Measurements from ENCODE around the gene SETD6. TPM values are rescaled to one million over a fixed set of nuclear protein-coding genes. Genes with fewer than 3 reads are reported as not detected.
"Not testable (repeated sequence)": the region's sequence is repeated elsewhere in the genome, so short reads cannot be mapped to it uniquely, and the experiment has no call there.

The SETD6 gene
- total RNA-seq, 3 donors from 2014 or later (not counting 1 experiment from before 2014, with no cell fraction given), result 20.3 to 34.5 (median 21.3) TPM

- no peak for TF ChIP-seq CTCF (IDR thresholded peaks at IDR 0.05)
- H3K36me3 ChIP-seq (ENCODE audit: control insufficient read depth, insufficient read depth, low read length), result no peaks in the 10 kb centered on the region
- no peaks in the 10 kb centered on the region for H3K27me3 ChIP-seq (ENCODE audit: control insufficient read depth, insufficient read depth, low read length)
- Mint-ChIP-seq H3K36me3 (no peaks in the 10 kb centered on the region), H3K27me3 (ENCODE audit: low read depth in 2 of 2) (peaks cover 0 to 8% of the 10 kb centered on the region in 2 donors), H3K27ac (no peak overlapping the region), H3K4me1 (no peaks in the 10 kb centered on the region), H3K9me3 (no peaks in the 10 kb centered on the region), H3K4me3 (no peak overlapping the region)
- no peaks in the 10 kb centered on the region for H3K9me3 ChIP-seq (ENCODE audit: control insufficient read depth, insufficient read depth, low read length)
- 97% methylated on average over 4 of the region's 4 CpGs for WGBS (ENCODE audit: insufficient coverage)
- no peak overlapping the region for H3K27ac ChIP-seq (ENCODE audit: low read length)
- no peak overlapping the region for H3K4me3 ChIP-seq (ENCODE audit: low read length)
- H3K4me1 ChIP-seq (ENCODE audit: control insufficient read depth, insufficient read depth, low read length), result peaks cover 10% of the 10 kb centered on the region
- ATAC-seq (no peak), DNase-seq (no peak)
- intact Hi-C loops (cut with micrococcal nuclease), result no loop called here
Measured at GRCh38 chr16:58490065-58490464, 25.3 kb upstream of the SETD6 start.

- H3K9me3 ChIP-seq (ENCODE audit: control insufficient read depth, insufficient read depth, low read length); H3K27ac ChIP-seq (ENCODE audit: low read length); H3K4me3 Mint-ChIP-seq; H3K9me3 Mint-ChIP-seq; DNase-seq; intact Hi-C loops (cut with micrococcal nuclease); H3K36me3 Mint-ChIP-seq; H3K27me3 Mint-ChIP-seq (ENCODE audit: low read depth in 2 of 2); H3K27me3 ChIP-seq (ENCODE audit: control insufficient read depth, insufficient read depth, low read length); H3K36me3 ChIP-seq (ENCODE audit: control insufficient read depth, insufficient read depth, low read length); H3K4me1 Mint-ChIP-seq; H3K4me3 ChIP-seq (ENCODE audit: low read length); ATAC-seq; H3K27ac Mint-ChIP-seq: not testable (repeated sequence)
- peaks cover 14% of the 10 kb centered on the region for H3K4me1 ChIP-seq (ENCODE audit: control insufficient read depth, insufficient read depth, low read length)
- WGBS (ENCODE audit: insufficient coverage), result 89% methylated on average over 8 of the region's 8 CpGs
Measured at GRCh38 chr16:58490539-58490938, 24.8 kb upstream of the SETD6 start.

GRCh38 chr16:58492066-58492465, 23.3 kb upstream of the SETD6 start:
- ATAC-seq (no peak), DNase-seq (no peak)
- Mint-ChIP-seq H3K36me3 (no peaks in the 10 kb centered on the region), H3K4me3 (no peak overlapping the region), H3K9me3 (no peaks in the 10 kb centered on the region), H3K27ac (no peak overlapping the region), H3K4me1 (no peaks in the 10 kb centered on the region), H3K27me3 (ENCODE audit: low read depth in 2 of 2) (peaks cover 0 to 8% of the 10 kb centered on the region in 2 donors)
- intact Hi-C loops (cut with micrococcal nuclease), result no loop called here
- Histone ChIP-seq H3K4me3 (ENCODE audit: low read length) (no peak overlapping the region), H3K27ac (ENCODE audit: low read length) (no peak overlapping the region), H3K36me3 (ENCODE audit: control insufficient read depth, insufficient read depth, low read length) (no peaks in the 10 kb centered on the region), H3K9me3 (ENCODE audit: control insufficient read depth, insufficient read depth, low read length) (no peaks in the 10 kb centered on the region), H3K4me1 (ENCODE audit: control insufficient read depth, insufficient read depth, low read length) (peaks cover 14% of the 10 kb centered on the region), H3K27me3 (ENCODE audit: control insufficient read depth, insufficient read depth, low read length) (no peaks in the 10 kb centered on the region)
- no peak for TF ChIP-seq CTCF (IDR thresholded peaks at IDR 0.05)
- WGBS (ENCODE audit: insufficient coverage), result 64% methylated on average over 4 of the region's 4 CpGs

GRCh38 chr16:58492735-58493134, 22.6 kb upstream of the SETD6 start:
- 74% methylated on average over 5 of the region's 5 CpGs for WGBS (ENCODE audit: insufficient coverage)

More at GRCh38 chr16:58492735-58493134, 22.6 kb upstream of the SETD6 start:
- DNase-seq (no peak), ATAC-seq (no peak)
- no peaks in the 10 kb centered on the region for H3K27me3 ChIP-seq (ENCODE audit: control insufficient read depth, insufficient read depth, low read length)
- no peaks in the 10 kb centered on the region for H3K36me3 ChIP-seq (ENCODE audit: control insufficient read depth, insufficient read depth, low read length)
- H3K36me3 Mint-ChIP-seq, result no peaks in the 10 kb centered on the region
- TF ChIP-seq CTCF (IDR thresholded peaks at IDR 0.05), result no peak
- H3K4me1 Mint-ChIP-seq, result no peaks in the 10 kb centered on the region
- no peaks in the 10 kb centered on the region for H3K9me3 Mint-ChIP-seq
- H3K27me3 Mint-ChIP-seq (ENCODE audit: low read depth in 2 of 2), result peaks cover 0 to 8% of the 10 kb centered on the region in 2 donors
- intact Hi-C loops (cut with micrococcal nuclease), result no loop called here
- H3K9me3 ChIP-seq (ENCODE audit: control insufficient read depth, insufficient read depth, low read length), result no peaks in the 10 kb centered on the region
- no peak overlapping the region for H3K27ac Mint-ChIP-seq
- H3K4me1 ChIP-seq (ENCODE audit: control insufficient read depth, insufficient read depth, low read length), result peaks cover 9% of the 10 kb centered on the region
- no peak overlapping the region for H3K4me3 ChIP-seq (ENCODE audit: low read length)
- H3K4me3 Mint-ChIP-seq, result no peak overlapping the region
- no peak overlapping the region for H3K27ac ChIP-seq (ENCODE audit: low read length)

Data from natural killer cell (primary cell).